ENCODE results near the gene FBLN1.

The FBLN1 gene

DNA sequence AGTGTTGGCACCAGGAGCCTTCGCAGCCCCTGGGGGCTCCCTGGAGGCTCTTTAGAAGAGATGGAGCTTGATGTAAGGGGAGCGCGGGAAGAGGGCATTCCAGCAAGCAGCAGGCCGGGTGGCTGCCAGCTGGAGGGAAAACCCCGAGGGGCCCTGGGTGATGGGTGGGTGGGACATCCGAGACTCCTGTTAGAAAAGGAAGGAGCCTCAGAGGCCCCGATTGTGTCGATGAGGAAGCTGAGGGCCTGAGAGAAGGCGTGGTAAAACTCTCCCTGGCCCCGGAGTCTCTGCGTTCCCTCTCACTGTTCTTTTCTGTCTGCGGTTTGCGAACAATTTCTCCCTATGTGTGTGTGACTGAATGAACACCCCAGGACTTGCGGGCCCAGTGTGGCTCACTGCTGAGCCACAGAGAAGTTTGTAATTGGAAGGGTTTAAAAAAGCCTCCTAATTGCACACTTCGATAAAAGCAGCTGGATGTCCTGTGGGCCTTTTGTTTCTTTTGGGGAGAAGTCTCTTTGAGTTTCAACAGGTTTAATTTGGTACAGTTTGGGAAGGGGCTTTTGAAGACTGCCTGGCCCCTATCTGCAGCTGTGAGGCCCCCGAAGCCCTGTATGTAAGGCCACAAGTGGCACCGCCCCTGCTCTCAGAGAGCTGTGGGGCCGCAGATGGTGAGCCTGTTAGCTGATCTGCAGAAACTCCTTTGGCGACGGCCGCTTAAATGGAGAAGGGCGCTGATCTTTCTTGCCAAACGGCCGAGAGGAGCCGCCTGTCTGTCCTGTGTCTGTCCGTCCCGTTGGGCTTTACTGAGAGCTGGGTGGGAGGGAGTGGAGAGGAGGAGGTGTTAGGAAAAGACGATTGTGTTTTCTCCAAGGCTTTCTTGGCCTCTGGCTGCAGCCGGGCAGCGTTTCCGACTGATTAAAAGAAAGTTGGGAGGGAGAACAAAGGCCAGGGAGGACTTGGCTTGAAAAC is 2.0 kb downstream of the FBLN1 start:
- DNase-seq (ENCODE audit: low spot score): no peak

GRCh38 chr22:45505991-45506747 is 3.5 kb downstream of the FBLN1 start:
- no peak for DNase-seq (ENCODE audit: low spot score)

GRCh38 chr22:45506816-45507360 is 4.2 kb downstream of the FBLN1 start:
- DNase-seq (ENCODE audit: low spot score): no peak

GRCh38 chr22:45507798-45508197 is 5.1 kb downstream of the FBLN1 start:
- DNase-seq (ENCODE audit: low spot score): no peak

DNA sequence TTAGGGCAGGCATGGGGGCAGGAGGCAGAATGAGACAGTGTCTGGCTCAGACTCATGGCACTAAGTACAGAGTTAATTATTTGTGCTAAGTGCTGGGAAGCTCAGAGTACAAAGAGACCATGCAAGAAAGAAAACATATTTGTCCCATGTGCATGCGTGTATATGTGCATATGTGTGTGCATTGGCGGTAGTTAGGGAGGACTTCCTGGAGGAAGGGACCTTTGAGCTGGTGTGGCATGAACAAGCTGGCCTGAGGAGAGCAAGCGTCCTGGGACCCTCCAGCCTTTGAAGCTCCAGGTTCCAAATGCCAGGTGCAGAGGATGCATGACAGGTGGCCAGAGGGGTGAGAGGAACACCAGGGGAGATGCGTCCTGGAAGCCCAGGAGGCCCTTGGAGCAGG is 6.1 kb downstream of the FBLN1 start:
- no peak for DNase-seq (ENCODE audit: low spot score)

DNA sequence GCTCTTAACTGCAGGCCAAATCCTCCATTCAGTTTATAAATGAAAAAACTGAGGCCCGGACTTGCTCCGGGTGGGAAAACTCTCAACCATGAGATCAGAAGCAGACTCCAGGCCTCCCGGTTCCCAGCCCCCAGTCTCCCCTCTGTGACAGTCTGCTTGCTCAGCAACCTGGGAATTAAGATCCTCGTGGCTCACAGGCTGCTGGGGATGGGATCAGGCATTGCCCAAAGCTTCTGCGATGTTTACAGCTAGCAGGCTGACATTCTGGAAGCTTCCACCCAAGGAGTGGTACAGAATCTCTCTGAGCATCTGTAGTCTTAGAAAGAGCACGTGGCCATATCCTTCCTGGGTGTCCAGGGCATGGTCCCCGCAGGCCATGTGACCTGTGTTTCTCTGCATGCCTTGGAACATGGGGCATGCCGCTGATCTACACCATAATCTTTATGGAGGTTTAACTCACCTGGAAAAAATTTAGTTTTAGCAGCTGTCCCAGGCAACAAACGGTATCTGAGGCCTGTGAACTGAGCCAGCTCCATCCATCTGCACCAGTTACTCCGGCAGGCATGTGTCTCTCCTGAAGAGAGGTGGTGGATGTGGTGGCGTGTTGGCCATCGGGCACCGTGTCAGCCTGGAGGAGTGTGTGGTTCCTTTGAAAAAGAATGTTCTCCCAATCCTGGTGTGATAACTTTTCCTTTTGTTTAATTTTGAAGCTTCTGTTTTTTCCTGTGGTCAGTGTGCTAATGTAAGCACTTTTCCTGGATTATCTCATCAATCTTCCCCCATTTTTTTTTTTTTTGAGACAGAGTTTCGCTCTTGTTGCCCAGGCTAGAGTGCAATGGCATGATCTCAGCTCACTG is 7.9 kb downstream of the FBLN1 start:
- DNase-seq (ENCODE audit: low spot score): no peak

DNA sequence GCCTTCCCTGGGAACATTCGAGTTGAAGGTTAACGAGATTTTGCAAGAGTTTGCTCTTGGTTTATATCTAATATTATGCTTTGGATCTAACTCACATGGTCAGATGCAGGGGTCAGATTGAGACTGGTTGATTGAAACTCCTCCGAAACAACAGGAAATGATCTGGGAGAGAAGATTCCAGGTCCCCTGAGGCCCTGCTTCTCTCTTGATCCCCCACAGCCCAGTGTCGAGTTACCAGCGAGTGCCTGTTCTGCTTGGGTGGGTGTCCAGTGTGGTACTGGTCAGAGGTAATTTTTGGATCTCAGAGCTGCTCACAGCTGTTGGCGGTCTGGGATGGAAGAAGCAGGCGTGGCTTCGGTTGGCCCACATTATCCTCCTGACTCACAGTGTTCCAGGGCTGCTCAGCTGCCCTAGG is 9.2 kb downstream of the FBLN1 start:
- DNase-seq (ENCODE audit: low spot score): no peak

DNA sequence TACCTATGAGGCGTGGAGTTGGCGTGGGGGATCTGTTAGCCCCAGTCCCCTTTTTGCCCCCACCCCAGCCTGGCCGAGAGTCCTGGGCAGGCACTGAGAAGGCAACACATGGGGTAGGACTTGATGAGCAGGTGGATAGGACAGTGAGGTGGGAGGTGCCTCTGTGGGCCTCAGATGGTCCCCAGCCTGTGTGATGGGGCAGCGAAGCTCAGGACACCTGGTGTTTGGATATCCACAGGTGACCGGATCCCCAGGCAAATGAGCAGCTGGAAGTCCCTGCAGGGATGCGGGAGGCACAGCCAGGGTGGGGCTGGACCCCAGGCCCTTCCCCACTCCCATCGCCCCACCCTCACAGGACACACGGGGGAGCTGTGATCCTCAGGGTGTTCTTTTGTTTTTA is 9.7 kb downstream of the FBLN1 start:
- no peak for DNase-seq (ENCODE audit: low spot score)

DNA sequence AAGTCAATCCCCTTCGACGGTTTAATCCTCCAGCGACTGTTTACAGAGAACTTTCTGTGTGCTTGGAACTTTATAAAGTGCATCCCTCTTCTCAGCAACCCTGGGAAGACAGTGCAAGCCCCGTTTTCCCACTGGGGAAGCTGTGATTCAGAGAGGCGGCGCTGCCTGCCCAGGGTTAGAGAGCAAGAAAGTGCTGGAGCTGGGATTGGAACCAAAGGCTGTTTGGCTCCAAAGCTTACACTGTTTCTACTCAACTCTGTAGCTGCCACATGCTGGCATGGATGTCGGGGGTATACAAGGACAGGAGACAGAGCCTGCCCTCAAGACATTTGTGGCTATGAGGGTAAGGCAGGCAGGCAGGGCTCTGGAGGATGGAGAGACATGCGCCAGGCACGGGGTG is 13.0 kb downstream of the FBLN1 start:
- no peak for DNase-seq (ENCODE audit: low spot score)

DNA sequence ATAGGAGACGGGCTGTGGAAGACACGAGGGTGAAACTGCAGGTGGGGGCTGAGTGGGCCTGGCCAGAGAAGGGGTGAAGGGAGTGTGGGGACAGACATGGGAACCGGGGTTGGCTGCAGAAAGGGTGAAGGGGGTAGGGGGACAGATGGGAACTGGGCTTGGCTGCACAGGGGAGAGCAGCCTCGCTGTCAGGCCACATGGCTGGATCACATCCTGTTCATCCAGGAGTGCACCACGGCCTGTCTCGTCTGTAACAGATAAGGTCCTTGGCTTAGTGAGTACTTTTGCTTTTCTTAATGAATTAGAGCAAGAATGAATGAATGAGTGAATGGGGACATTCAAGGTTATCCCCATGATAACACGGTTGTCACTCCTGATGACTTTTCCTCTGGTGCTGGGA is 13.5 kb downstream of the FBLN1 start:
- DNase-seq (ENCODE audit: low spot score): no peak

- no peak for DNase-seq (ENCODE audit: low spot score)
Measured at GRCh38 chr22:45516923-45517675, 14.4 kb downstream of the FBLN1 start.

DNA sequence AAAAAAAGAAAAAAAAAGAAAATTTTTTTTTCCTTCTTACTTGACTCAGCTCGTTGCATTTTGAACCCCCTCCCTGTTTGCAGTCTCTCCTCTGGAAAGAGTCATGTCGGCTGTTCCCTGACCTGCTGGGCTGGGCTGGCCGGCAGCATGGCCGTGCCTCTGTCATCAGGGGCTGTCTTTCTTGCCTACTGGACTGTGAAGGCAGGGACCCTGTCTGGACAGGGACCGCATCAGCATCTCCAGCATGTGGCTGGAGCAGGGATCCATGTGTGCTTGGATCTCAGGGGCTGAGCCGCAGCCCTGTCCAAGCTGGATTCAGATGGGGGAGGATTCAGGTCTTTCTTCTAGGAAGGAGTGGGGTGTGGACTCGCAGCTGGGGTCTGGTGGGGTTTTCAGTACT is 15.5 kb downstream of the FBLN1 start:
- DNase-seq (ENCODE audit: low spot score): no peak

DNA sequence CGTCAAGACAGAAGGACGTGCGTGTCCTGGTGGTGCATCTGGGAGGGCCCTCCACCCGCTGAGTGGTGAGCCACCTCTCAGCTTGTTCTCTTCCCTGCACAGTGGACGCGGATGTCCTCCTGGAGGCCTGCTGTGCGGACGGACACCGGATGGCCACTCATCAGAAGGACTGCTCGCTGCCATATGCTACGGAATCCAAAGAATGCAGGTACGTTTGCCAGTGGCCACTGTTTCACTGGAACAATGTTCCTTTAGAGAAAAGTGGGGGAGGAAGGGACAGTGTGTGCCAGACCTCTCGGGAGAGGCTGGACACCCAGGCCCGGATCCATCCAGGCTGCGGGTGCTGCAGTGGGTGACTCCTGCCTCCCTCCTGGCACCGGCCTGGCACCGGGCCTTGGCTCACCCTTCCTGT is 15.9 kb downstream of the FBLN1 start:
- DNase-seq (ENCODE audit: low spot score): no peak

- no peak for DNase-seq (ENCODE audit: low spot score)
Measured at GRCh38 chr22:45521178-45521577, 18.5 kb downstream of the FBLN1 start.

DNA sequence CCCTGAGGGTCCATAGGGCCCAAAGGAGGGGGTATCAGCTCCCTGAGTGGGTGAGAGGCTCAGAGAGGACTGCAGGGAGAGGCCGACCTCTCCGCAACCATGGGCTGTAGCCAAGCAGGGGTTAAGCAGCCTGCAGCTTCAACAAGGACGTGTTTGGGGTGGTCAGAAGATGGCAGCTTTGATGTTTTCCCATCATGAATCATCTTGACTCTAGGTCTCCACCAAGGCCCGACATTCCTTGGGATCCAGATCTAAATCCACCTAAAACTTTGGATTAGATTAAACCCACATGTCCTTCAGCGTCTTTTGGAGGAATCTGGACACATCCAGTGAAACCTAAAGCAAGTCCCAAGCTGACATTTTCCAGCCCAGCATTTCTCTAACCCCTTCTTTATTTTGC is 19.8 kb downstream of the FBLN1 start:
- DNase-seq (ENCODE audit: low spot score): no peak

- DNase-seq (ENCODE audit: low spot score): no peak
Measured at GRCh38 chr22:45524157-45524556, 21.5 kb downstream of the FBLN1 start.

GRCh38 chr22:45524966-45525365 is 22.3 kb downstream of the FBLN1 start:
- no peak for DNase-seq (ENCODE audit: low spot score)

DNA sequence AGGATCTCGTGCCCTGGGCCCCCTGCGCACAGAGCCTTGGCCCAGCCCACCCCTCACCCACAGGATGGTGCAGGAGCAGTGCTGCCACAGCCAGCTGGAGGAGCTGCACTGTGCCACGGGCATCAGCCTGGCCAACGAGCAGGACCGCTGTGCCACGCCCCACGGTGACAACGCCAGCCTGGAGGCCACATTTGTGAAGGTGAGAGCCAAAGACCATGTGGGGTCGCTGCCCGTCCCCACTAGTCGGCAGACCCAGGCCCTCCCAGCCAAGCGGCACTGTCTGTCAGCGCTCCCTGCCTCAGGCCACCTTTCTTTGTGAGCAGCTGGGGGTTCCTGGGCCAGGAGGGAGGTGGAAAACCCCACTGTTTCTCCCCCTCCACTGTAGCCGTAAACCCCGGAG is 22.8 kb downstream of the FBLN1 start:
- DNase-seq (ENCODE audit: low spot score): no peak

- no peak for DNase-seq (ENCODE audit: low spot score)
Measured at GRCh38 chr22:45526281-45526680, 23.6 kb downstream of the FBLN1 start.

DNA sequence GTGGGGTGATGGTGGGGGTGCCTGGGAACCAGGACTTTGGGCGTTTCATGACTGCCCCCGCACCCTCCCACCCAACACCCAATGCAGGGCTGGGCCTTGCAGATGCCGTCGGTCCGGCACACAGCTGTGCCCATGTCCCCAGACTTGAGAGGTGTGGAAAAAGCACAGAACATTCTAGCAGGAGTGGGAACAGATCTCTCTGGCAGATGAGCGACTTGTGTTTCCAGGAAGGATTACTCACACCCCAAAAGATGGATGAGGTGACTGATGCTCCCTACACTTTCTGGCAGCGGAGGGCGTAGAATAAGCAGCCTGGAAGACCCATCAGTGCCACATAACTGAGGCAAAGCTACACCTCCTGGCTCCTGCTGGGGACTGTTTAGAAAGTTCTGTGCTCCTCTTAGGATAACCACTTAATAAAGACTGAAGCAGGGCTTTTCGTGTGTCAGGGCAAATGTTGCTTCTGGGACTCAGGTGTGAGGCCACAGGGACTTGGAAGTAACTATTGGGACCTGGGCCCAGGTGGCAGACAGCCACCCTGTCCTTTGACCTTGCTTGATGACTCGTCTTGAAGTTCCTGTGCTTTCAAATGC is 24.2 kb downstream of the FBLN1 start:
- DNase-seq (ENCODE audit: low spot score): no peak

DNA sequence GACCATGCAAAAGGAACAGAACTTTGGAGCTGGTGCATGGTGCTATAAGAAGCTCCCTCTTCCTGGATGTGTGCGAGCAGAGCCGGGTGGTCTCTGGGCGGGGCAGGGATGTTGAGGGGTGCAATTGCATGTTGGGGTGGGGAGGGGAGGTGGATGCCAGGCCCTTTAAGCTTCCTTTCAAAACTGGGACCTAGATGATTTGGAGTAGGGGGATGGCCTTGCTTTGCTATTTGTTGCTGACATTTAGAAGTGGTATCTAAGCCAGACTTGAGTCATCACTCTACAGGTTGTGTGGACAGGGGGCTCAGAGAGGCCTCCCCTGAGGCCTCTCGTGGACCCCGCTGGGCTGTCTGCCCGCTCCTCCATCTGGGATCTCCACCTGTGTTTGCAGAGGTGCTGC is 24.8 kb downstream of the FBLN1 start:
- no peak for DNase-seq (ENCODE audit: low spot score)
